WTC11 (cell line): ENCODE results near the gene DTNB. TPM values are rescaled to one million over a fixed set of nuclear protein-coding genes. Genes with fewer than 3 reads are reported as not detected.

Experiments used
- ATAC-seq: fragments of 200-7000 bp; cut with Tn5 transposase; 2 replicates; pipeline ENCODE4 v1.10.0; 2021; ENCODE audit warnings: mild to moderate bottlenecking, moderate library complexity
- CTCF ChIA-PET: fragments of 300-600 bp; sonication (Branson Sonifier 250); formaldehyde crosslinking; loops from one replicate; lab custom pipeline; 2021; ENCODE audit warnings: antibody characterized with exemption; lab: Charles Lee
- POLR2A ChIA-PET: fragments of 350-600 bp; sonication (Branson Sonifier 250); formaldehyde crosslinking; loops from one replicate; lab custom pipeline; 2021; ENCODE audit warnings: antibody characterized with exemption; lab: Charles Lee
- DNase-seq: peaks from one replicate; pipeline ENCODE4 v3.0.0; 2021; ENCODE audit warnings: low spot score
- H3K27ac Mint-ChIP-seq: 2 replicates; pipeline ENCODE4 v1.8.0; 2021; ENCODE audit warnings: mixed read lengths
- H3K27me3 Mint-ChIP-seq: 2 replicates; pipeline ENCODE4 v1.8.0; 2021; ENCODE audit warnings: low read depth, mild to moderate bottlenecking, moderate library complexity, mixed read lengths
- H3K36me3 Mint-ChIP-seq: 2 replicates; pipeline ENCODE4 v1.8.0; 2021; ENCODE audit warnings: mixed read lengths
- H3K4me1 Mint-ChIP-seq: 2 replicates; pipeline ENCODE4 v1.8.0; 2022; ENCODE audit warnings: mixed read lengths
- H3K4me3 Mint-ChIP-seq: 2 replicates; pipeline ENCODE4 v1.8.0; 2021; ENCODE audit warnings: mild to moderate bottlenecking, moderate library complexity, mixed read lengths
- H3K9me3 Mint-ChIP-seq: 2 replicates; pipeline ENCODE4 v1.8.0; 2021; ENCODE audit warnings: mixed read lengths
- ETV6 ChIP-seq: sonication (generic); formaldehyde crosslinking; IDR thresholded peaks from 2 replicates; pipeline ENCODE4 v1.8.1; 2022; ENCODE audit warnings: mild to moderate bottlenecking, missing genetic modification reagents
- GABPB1 ChIP-seq: sonication (generic); formaldehyde crosslinking; IDR thresholded peaks from 2 replicates; pipeline ENCODE4 v1.8.1; 2023; ENCODE audit warnings: mild to moderate bottlenecking, missing genetic modification reagents
- GTF2I ChIP-seq: fragments of 250-450 bp; sonication (Bioruptor Pico); conservative IDR thresholded peaks from 2 replicates; pipeline ENCODE4 v1.4.0; 2021; ENCODE audit warnings: mild to moderate bottlenecking
- KAT7 ChIP-seq: sonication (generic); formaldehyde crosslinking; IDR thresholded peaks from 2 replicates; pipeline ENCODE4 v1.8.1; 2023; ENCODE audit warnings: missing genetic modification reagents, mild to moderate bottlenecking, borderline replicate concordance
- MYBL2 ChIP-seq: sonication (generic); formaldehyde crosslinking; IDR thresholded peaks from 2 replicates; pipeline ENCODE4 v1.8.1; 2023; ENCODE audit warnings: mild to moderate bottlenecking, moderate library complexity, missing genetic modification reagents
- NR3C1 ChIP-seq: sonication (generic); formaldehyde crosslinking; conservative IDR thresholded peaks from 2 replicates; pipeline ENCODE4 v1.8.1; 2023; ENCODE audit warnings: low read depth, mild to moderate bottlenecking, missing genetic modification reagents
- OVOL2 ChIP-seq: fragments of 250-450 bp; sonication (Bioruptor Pico); IDR thresholded peaks from 2 replicates; pipeline ENCODE4 v1.9.0; 2021; ENCODE audit warnings: mild to moderate bottlenecking, borderline replicate concordance
- SOX15 ChIP-seq: fragments of 250-450 bp; sonication (Bioruptor Pico); IDR thresholded peaks from 2 replicates; pipeline ENCODE4 v1.9.0; 2021; ENCODE audit warnings: mild to moderate bottlenecking
- TEAD4 ChIP-seq: sonication (generic); formaldehyde crosslinking; IDR thresholded peaks from 2 replicates; pipeline ENCODE4 v1.8.0; 2022; ENCODE audit warnings: mild to moderate bottlenecking, missing genetic modification reagents
- TP53 ChIP-seq: sonication (generic); formaldehyde crosslinking; IDR thresholded peaks from 2 replicates; pipeline ENCODE4 v1.8.1; 2023; ENCODE audit warnings: mild to moderate bottlenecking, missing genetic modification reagents
- ZNF219 ChIP-seq: sonication (generic); formaldehyde crosslinking; IDR thresholded peaks from 2 replicates; pipeline ENCODE4 v1.8.0; 2023; ENCODE audit warnings: missing genetic modification reagents, mild to moderate bottlenecking, borderline replicate concordance
- total RNA-seq: library from RNA; stranded (reverse); gene quantifications from 3 replicates; pipeline ENCODE4 v1.2.3, GENCODE V29; 2021
- TF ChIP-seq, protein P1 (sequence below): sonication (generic); formaldehyde crosslinking; IDR thresholded peaks from 2 replicates; pipeline ENCODE4 v1.8.1; 2023; ENCODE audit warnings: mild to moderate bottlenecking, missing genetic modification reagents, moderate library complexity
- TF ChIP-seq, protein P2 (sequence below): sonication (generic); formaldehyde crosslinking; IDR thresholded peaks from 2 replicates; pipeline ENCODE4 v1.8.0; 2023; ENCODE audit warnings: missing genetic modification reagents, mild to moderate bottlenecking, borderline replicate concordance
- TF ChIP-seq, protein P3 (sequence below): sonication (generic); formaldehyde crosslinking; conservative IDR thresholded peaks from 2 replicates; pipeline ENCODE4 v1.8.1; 2023; ENCODE audit warnings: mild to moderate bottlenecking, low read depth, missing genetic modification reagents, moderate library complexity
- TF ChIP-seq, protein P4 (sequence below): sonication (generic); formaldehyde crosslinking; IDR thresholded peaks from 2 replicates; pipeline ENCODE4 v1.8.1; 2023; ENCODE audit warnings: mild to moderate bottlenecking, missing genetic modification reagents, moderate library complexity
- TF ChIP-seq, protein P5 (sequence below): sonication (generic); formaldehyde crosslinking; IDR thresholded peaks from 2 replicates; pipeline ENCODE4 v1.8.0; 2022; ENCODE audit warnings: mild to moderate bottlenecking, missing genetic modification reagents
- TF ChIP-seq, protein P6 (sequence below): fragments of 200-600 bp; IDR thresholded peaks from 2 replicates; pipeline ENCODE4 v1.8.0; 2022; ENCODE audit warnings: antibody characterized with exemption
- TF ChIP-seq, protein P7 (sequence below): sonication (generic); formaldehyde crosslinking; IDR thresholded peaks from 2 replicates; pipeline ENCODE4 v1.8.0; 2023; ENCODE audit warnings: mild to moderate bottlenecking, missing genetic modification reagents

The DTNB gene
- total RNA-seq, 1 experiment from 2014 or later, result 39.9 TPM

DNA sequence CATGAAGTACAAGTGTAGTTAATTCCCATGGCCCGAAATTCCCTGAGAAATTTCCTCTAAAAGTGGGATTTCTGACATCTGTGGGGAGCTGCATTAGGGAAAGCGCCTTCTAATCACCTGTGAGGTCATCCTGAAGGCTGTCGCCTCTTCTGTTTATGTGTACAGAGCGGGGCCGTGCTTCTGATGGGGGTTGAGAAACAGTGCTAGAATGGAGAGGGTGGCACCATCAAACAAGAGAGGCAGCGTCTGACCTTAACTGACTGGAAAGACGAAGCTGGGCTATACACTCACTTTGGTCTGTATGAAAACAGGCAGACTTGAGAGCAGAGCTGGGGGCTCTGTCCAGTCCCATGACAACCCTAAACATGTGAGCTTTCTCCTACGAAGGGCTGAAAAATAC, 287.5 kb downstream of the DTNB start:
- Mint-ChIP-seq H3K4me1 (peaks cover 12% of the 10 kb centered on the region), H3K27ac (no peak overlapping the region)

DNA sequence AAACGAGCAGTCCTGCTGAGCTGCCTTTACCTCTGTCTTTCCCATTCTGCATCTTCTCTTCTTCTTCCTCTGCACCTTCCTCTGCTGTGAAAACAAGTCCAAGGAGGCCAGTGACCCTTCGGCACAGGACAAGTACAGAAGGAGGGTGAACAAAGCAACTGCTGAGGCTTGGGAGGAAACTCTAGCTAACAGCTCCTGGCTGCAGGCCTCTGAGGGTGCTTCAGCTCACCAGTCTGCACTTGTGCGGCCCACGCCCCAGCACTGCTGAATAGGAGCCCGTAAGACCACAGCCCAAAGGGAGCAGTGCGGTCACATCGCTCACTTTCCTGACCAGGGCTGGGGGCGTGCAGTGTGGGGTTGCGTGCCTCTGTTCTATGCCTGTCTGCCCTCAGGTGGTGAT, 289.6 kb downstream of the DTNB start:
- POLR2A ChIA-PET, result no interaction called here
- H3K4me1 Mint-ChIP-seq, result peaks cover 12% of the 10 kb centered on the region
- TF ChIP-seq, protein P1, sequence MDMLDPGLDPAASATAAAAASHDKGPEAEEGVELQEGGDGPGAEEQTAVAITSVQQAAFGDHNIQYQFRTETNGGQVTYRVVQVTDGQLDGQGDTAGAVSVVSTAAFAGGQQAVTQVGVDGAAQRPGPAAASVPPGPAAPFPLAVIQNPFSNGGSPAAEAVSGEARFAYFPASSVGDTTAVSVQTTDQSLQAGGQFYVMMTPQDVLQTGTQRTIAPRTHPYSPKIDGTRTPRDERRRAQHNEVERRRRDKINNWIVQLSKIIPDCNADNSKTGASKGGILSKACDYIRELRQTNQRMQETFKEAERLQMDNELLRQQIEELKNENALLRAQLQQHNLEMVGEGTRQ (CRISPR knock-in tag), result no peak
- TF ChIP-seq MYBL2 (CRISPR knock-in tag) (no peak), ZNF219 (no peak), GABPB1 (CRISPR knock-in tag) (no peak), OVOL2 (no peak), TEAD4 (CRISPR knock-in tag) (no peak), KAT7 (CRISPR knock-in tag) (no peak)
- TF ChIP-seq, protein P2, sequence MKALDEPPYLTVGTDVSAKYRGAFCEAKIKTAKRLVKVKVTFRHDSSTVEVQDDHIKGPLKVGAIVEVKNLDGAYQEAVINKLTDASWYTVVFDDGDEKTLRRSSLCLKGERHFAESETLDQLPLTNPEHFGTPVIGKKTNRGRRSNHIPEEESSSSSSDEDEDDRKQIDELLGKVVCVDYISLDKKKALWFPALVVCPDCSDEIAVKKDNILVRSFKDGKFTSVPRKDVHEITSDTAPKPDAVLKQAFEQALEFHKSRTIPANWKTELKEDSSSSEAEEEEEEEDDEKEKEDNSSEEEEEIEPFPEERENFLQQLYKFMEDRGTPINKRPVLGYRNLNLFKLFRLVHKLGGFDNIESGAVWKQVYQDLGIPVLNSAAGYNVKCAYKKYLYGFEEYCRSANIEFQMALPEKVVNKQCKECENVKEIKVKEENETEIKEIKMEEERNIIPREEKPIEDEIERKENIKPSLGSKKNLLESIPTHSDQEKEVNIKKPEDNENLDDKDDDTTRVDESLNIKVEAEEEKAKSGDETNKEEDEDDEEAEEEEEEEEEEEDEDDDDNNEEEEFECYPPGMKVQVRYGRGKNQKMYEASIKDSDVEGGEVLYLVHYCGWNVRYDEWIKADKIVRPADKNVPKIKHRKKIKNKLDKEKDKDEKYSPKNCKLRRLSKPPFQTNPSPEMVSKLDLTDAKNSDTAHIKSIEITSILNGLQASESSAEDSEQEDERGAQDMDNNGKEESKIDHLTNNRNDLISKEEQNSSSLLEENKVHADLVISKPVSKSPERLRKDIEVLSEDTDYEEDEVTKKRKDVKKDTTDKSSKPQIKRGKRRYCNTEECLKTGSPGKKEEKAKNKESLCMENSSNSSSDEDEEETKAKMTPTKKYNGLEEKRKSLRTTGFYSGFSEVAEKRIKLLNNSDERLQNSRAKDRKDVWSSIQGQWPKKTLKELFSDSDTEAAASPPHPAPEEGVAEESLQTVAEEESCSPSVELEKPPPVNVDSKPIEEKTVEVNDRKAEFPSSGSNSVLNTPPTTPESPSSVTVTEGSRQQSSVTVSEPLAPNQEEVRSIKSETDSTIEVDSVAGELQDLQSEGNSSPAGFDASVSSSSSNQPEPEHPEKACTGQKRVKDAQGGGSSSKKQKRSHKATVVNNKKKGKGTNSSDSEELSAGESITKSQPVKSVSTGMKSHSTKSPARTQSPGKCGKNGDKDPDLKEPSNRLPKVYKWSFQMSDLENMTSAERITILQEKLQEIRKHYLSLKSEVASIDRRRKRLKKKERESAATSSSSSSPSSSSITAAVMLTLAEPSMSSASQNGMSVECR (CRISPR knock-in tag), result no peak
- TF ChIP-seq, protein P3, sequence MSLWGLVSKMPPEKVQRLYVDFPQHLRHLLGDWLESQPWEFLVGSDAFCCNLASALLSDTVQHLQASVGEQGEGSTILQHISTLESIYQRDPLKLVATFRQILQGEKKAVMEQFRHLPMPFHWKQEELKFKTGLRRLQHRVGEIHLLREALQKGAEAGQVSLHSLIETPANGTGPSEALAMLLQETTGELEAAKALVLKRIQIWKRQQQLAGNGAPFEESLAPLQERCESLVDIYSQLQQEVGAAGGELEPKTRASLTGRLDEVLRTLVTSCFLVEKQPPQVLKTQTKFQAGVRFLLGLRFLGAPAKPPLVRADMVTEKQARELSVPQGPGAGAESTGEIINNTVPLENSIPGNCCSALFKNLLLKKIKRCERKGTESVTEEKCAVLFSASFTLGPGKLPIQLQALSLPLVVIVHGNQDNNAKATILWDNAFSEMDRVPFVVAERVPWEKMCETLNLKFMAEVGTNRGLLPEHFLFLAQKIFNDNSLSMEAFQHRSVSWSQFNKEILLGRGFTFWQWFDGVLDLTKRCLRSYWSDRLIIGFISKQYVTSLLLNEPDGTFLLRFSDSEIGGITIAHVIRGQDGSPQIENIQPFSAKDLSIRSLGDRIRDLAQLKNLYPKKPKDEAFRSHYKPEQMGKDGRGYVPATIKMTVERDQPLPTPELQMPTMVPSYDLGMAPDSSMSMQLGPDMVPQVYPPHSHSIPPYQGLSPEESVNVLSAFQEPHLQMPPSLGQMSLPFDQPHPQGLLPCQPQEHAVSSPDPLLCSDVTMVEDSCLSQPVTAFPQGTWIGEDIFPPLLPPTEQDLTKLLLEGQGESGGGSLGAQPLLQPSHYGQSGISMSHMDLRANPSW, result no peak
- TF ChIP-seq, protein P4, sequence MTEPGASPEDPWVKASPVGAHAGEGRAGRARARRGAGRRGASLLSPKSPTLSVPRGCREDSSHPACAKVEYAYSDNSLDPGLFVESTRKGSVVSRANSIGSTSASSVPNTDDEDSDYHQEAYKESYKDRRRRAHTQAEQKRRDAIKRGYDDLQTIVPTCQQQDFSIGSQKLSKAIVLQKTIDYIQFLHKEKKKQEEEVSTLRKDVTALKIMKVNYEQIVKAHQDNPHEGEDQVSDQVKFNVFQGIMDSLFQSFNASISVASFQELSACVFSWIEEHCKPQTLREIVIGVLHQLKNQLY, result no peak

More for the DNA sequence above, 287.5 kb downstream of the DTNB start:
- no peaks in the 10 kb centered on the region for H3K9me3 Mint-ChIP-seq
- no peak overlapping the region for H3K4me3 Mint-ChIP-seq
- DNase-seq (no peak), ATAC-seq (no peak)
- POLR2A ChIA-PET, result no interaction called here
- CTCF ChIA-PET, result interaction anchor here (1.9 to 4.0 kb wide), 3 partner anchors 9 to 24 kb away, joined by 7 to 20 read pairs (median 8); no protein-coding TSS in a partner anchor
- TF ChIP-seq ZNF219 (no peak), TP53 (CRISPR knock-in tag) (no peak), NR3C1 (CRISPR knock-in tag) (no peak), SOX15 (CRISPR knock-in tag) (no peak), ETV6 (CRISPR knock-in tag) (no peak), GTF2I (CRISPR knock-in tag) (no peak)
- TF ChIP-seq, protein P5, sequence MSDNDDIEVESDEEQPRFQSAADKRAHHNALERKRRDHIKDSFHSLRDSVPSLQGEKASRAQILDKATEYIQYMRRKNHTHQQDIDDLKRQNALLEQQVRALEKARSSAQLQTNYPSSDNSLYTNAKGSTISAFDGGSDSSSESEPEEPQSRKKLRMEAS (CRISPR knock-in tag), result no peak
- TF ChIP-seq, protein P6, sequence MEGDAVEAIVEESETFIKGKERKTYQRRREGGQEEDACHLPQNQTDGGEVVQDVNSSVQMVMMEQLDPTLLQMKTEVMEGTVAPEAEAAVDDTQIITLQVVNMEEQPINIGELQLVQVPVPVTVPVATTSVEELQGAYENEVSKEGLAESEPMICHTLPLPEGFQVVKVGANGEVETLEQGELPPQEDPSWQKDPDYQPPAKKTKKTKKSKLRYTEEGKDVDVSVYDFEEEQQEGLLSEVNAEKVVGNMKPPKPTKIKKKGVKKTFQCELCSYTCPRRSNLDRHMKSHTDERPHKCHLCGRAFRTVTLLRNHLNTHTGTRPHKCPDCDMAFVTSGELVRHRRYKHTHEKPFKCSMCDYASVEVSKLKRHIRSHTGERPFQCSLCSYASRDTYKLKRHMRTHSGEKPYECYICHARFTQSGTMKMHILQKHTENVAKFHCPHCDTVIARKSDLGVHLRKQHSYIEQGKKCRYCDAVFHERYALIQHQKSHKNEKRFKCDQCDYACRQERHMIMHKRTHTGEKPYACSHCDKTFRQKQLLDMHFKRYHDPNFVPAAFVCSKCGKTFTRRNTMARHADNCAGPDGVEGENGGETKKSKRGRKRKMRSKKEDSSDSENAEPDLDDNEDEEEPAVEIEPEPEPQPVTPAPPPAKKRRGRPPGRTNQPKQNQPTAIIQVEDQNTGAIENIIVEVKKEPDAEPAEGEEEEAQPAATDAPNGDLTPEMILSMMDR, result no peak
- TF ChIP-seq, protein P7, sequence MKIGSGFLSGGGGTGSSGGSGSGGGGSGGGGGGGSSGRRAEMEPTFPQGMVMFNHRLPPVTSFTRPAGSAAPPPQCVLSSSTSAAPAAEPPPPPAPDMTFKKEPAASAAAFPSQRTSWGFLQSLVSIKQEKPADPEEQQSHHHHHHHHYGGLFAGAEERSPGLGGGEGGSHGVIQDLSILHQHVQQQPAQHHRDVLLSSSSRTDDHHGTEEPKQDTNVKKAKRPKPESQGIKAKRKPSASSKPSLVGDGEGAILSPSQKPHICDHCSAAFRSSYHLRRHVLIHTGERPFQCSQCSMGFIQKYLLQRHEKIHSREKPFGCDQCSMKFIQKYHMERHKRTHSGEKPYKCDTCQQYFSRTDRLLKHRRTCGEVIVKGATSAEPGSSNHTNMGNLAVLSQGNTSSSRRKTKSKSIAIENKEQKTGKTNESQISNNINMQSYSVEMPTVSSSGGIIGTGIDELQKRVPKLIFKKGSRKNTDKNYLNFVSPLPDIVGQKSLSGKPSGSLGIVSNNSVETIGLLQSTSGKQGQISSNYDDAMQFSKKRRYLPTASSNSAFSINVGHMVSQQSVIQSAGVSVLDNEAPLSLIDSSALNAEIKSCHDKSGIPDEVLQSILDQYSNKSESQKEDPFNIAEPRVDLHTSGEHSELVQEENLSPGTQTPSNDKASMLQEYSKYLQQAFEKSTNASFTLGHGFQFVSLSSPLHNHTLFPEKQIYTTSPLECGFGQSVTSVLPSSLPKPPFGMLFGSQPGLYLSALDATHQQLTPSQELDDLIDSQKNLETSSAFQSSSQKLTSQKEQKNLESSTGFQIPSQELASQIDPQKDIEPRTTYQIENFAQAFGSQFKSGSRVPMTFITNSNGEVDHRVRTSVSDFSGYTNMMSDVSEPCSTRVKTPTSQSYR (CRISPR knock-in tag), result no peak
- TF ChIP-seq, protein P4, result no peak
- no peaks in the 10 kb centered on the region; the same call in 1 of the 2 replicates for H3K27me3 Mint-ChIP-seq
- H3K36me3 Mint-ChIP-seq, result peaks cover 21% of the 10 kb centered on the region

More for the DNA sequence above, 289.6 kb downstream of the DTNB start:
- Mint-ChIP-seq H3K9me3 (peaks cover 12% of the 10 kb centered on the region), H3K27me3 (peaks cover 4% of the 10 kb centered on the region), H3K27ac (peak overlapping the region; percentile 42; the same call in 1 of the 2 replicates), H3K4me3 (no peak overlapping the region), H3K36me3 (peaks cover 28% of the 10 kb centered on the region)
- CTCF ChIA-PET, result interaction anchor here (2.2 kb wide), 1 partner anchor 22 kb away, joined by 14 read pairs; no protein-coding TSS in a partner anchor
- ATAC-seq (no peak), DNase-seq (no peak)
